A673 (cell line): ENCODE results near the gene STK32A.

ENCODE experiments used
- EZH2 ChIP-seq: fragments of 200-600 bp; sonication (generic); IDR thresholded peaks from 2 replicates; pipeline ENCODE4 v1.6.1; 2017; ENCODE audit warnings: borderline replicate concordance, low read depth, mild to moderate bottlenecking, mixed read lengths, antibody characterized with exemption, low read length; ENCODE audit not compliant: poor library complexity, severe bottlenecking
- TF ChIP-seq, protein P1 (sequence below): fragments of 300-800, 200-600 bp; sonication (generic); conservative IDR thresholded peaks from 2 replicates; pipeline ENCODE4 v1.5.1; 2017; ENCODE audit warnings: low read depth, mild to moderate bottlenecking, antibody characterized with exemption, low read length, moderate library complexity, mixed read lengths

DNA sequence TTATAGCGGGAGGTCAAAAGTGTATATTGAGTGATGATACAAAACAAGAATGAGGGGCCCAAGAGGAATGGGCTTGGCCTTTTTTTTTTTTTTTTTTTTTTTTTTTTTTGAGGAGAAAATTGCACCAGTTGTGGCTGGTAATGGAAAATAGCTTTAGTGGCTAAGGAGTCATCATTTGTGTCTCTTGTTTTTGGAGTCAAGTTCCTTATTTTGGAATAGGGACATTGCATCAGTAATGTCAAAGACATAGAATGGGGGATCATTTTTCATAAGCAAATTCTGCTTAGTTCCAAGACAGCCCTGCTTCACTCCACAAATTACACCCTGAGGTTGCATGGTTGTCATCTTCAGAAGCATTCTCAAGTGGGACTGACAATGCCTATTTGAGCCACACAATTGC is 137.4 kb downstream of the STK32A start:
- TF ChIP-seq, protein P1, sequence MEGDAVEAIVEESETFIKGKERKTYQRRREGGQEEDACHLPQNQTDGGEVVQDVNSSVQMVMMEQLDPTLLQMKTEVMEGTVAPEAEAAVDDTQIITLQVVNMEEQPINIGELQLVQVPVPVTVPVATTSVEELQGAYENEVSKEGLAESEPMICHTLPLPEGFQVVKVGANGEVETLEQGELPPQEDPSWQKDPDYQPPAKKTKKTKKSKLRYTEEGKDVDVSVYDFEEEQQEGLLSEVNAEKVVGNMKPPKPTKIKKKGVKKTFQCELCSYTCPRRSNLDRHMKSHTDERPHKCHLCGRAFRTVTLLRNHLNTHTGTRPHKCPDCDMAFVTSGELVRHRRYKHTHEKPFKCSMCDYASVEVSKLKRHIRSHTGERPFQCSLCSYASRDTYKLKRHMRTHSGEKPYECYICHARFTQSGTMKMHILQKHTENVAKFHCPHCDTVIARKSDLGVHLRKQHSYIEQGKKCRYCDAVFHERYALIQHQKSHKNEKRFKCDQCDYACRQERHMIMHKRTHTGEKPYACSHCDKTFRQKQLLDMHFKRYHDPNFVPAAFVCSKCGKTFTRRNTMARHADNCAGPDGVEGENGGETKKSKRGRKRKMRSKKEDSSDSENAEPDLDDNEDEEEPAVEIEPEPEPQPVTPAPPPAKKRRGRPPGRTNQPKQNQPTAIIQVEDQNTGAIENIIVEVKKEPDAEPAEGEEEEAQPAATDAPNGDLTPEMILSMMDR, result no peak
- no peak for TF ChIP-seq EZH2
